Thyroid gland (tissue), 4 donors: ENCODE data around the gene MAGI2. TPM values are rescaled to one million over a fixed set of nuclear protein-coding genes. Genes with fewer than 3 reads are reported as not detected.
"Not testable (repeated sequence)": the region's sequence is repeated elsewhere in the genome, so short reads cannot be mapped to it uniquely, and the experiment has no call there.

ENCODE experiments used
- DNase-seq, 2 donors: peaks; one replicate each; pipeline ENCODE4 v3.0.0-alpha.2; 2019
- H3K27ac ChIP-seq, 3 donors: fragments of 200-600 bp; sonication (generic); 1 replicate in 2 of 3; 2 replicates in 1 of 3; pipeline ENCODE4 v1.5.1; 2016 to 2019; ENCODE audit warnings: mild to moderate bottlenecking in 1 of 3, moderate library complexity in 1 of 3
- H3K27me3 ChIP-seq: fragments of 200-600 bp; sonication (generic); one replicate; pipeline ENCODE4 v1.5.1; 2019
- H3K36me3 ChIP-seq, 2 donors: fragments of 200-600 bp; sonication (generic); one replicate each; pipeline ENCODE4 v1.5.1; 2016 to 2019
- H3K4me1 ChIP-seq, 2 donors: fragments of 200-600 bp; sonication (generic); one replicate each; pipeline ENCODE4 v1.5.1; 2017 to 2019
- H3K4me3 ChIP-seq, 3 donors: fragments of 200-600 bp; sonication (generic); replicated peaks in 1 of 3; 1 replicate in 2 of 3; 2 replicates in 1 of 3; pipeline ENCODE4 v1.5.1; 2016; ENCODE audit warnings: mild to moderate bottlenecking in 1 of 3
- H3K9me3 ChIP-seq: fragments of 200-600 bp; sonication (generic); one replicate; pipeline ENCODE4 v1.5.1; 2017
- CTCF ChIP-seq, 6 experiments: fragments of 200-600 bp in 3 of 6; fragments of 450-650 bp in 3 of 6; sonication (generic) in 3 of 6; IDR thresholded peaks; one replicate each; pipeline ENCODE4 v1.5.1; 2016 to 2019; ENCODE audit warnings: antibody characterized with exemption in 6 of 6, mild to moderate bottlenecking in 2 of 6, inconsistent platforms in 1 of 6, moderate library complexity in 1 of 6
- POLR2A ChIP-seq, 2 donors: fragments of 450-650 bp; IDR thresholded peaks; one replicate each; pipeline ENCODE4 v1.6.1; 2017; ENCODE audit warnings: antibody characterized with exemption in 2 of 2, mild to moderate bottlenecking in 2 of 2, moderate library complexity in 1 of 2
- WGBS, 2 donors: methylation state at CpG; one replicate each; pipeline ENCODE4 v1.1.5; 2017; 5-methylcytosine and 5-hydroxymethylcytosine counted together
- intact Hi-C: fragments of 100-400 bp; cut with DNase I; formaldehyde crosslinking; loops from one replicate; pipeline ENCODE4 v1.15.1; 2023
- total RNA-seq, 4 donors: library from RNA; depleted of rRNA; stranded (reverse); fragments of >200 nt; gene quantifications; one replicate each; pipeline ENCODE4 v1.2.3, GENCODE V29; 2016

Gene MAGI2
- total RNA-seq, 4 donors from 2014 or later, result 20.7 to 31.1 (median 26.0) TPM

GRCh38 chr7:78983483-78983882 is 470.0 kb downstream of the MAGI2 start:
- no peak for DNase-seq
- H3K9me3 ChIP-seq, result no peaks in the 10 kb centered on the region
- TF ChIP-seq CTCF (IDR thresholded peaks at IDR 0.05), result no peak
- no peaks in the 10 kb centered on the region for H3K4me1 ChIP-seq
- intact Hi-C loops, result no loop called here
- H3K27ac ChIP-seq, result no peak overlapping the region
- no peaks in the 10 kb centered on the region for H3K36me3 ChIP-seq
- H3K27me3 ChIP-seq, result no peaks in the 10 kb centered on the region
- no peak overlapping the region for H3K4me3 ChIP-seq

- H3K4me1 ChIP-seq, result no peaks in the 10 kb centered on the region
- intact Hi-C loops, result no loop called here
Measured at GRCh38 chr7:78970440-78970916, 483.0 kb downstream of the MAGI2 start.

GRCh38 chr7:78968951-78969350 is 484.5 kb downstream of the MAGI2 start:
- 91 to 92% methylated on average over 11 of the region's 11 CpGs for WGBS, 2 donors
- intact Hi-C loops, result no loop called here
- H3K4me1 ChIP-seq, result no peaks in the 10 kb centered on the region
- H3K4me3 ChIP-seq, result no peak overlapping the region
- H3K27ac ChIP-seq, result no peak overlapping the region
- H3K9me3 ChIP-seq, result no peaks in the 10 kb centered on the region
- DNase-seq, result no peak
- no peaks in the 10 kb centered on the region for H3K27me3 ChIP-seq
- no peaks in the 10 kb centered on the region for H3K36me3 ChIP-seq
- TF ChIP-seq CTCF (IDR thresholded peaks at IDR 0.05) (no peak), POLR2A (IDR thresholded peaks at IDR 0.05) (no peak)

More at GRCh38 chr7:78970440-78970916, 483.0 kb downstream of the MAGI2 start:
- H3K4me3 ChIP-seq, result no peak overlapping the region
- H3K9me3 ChIP-seq, result no peaks in the 10 kb centered on the region
- H3K27ac ChIP-seq, result no peak overlapping the region
- TF ChIP-seq CTCF (IDR thresholded peaks at IDR 0.05), result no peak
- no peak for TF ChIP-seq POLR2A (IDR thresholded peaks at IDR 0.05)
- no peaks in the 10 kb centered on the region for H3K36me3 ChIP-seq
- no peak for DNase-seq
- H3K27me3 ChIP-seq, result no peaks in the 10 kb centered on the region

GRCh38 chr7:78967561-78967960 is 485.9 kb downstream of the MAGI2 start:
- DNase-seq, H3K27ac ChIP-seq, intact Hi-C loops, H3K9me3 ChIP-seq, H3K36me3 ChIP-seq, H3K4me3 ChIP-seq, H3K27me3 ChIP-seq, H3K4me1 ChIP-seq: not testable (repeated sequence)
- 92 to 98% methylated on average over 2 of the region's 2 CpGs for WGBS, 2 donors

GRCh38 chr7:78967046-78967445 is 486.4 kb downstream of the MAGI2 start:
- Histone ChIP-seq H3K36me3 (no peaks in the 10 kb centered on the region), H3K27me3 (no peaks in the 10 kb centered on the region), H3K27ac (no peak overlapping the region), H3K4me1 (no peaks in the 10 kb centered on the region), H3K4me3 (no peak overlapping the region), H3K9me3 (no peaks in the 10 kb centered on the region)
- intact Hi-C loops, result no loop called here
- TF ChIP-seq CTCF (IDR thresholded peaks at IDR 0.05) (no peak), POLR2A (IDR thresholded peaks at IDR 0.05) (no peak)
- 95% methylated on average over 2 of the region's 2 CpGs for WGBS, 2 donors
- DNase-seq, result no peak

GRCh38 chr7:78959477-78959876 is 494.0 kb downstream of the MAGI2 start:
- 94 to 95% methylated on average over 5 of the region's 5 CpGs for WGBS, 2 donors
- intact Hi-C loops, result no loop called here

More at GRCh38 chr7:78959477-78959876, 494.0 kb downstream of the MAGI2 start:
- Histone ChIP-seq H3K27me3 (no peaks in the 10 kb centered on the region), H3K9me3 (no peaks in the 10 kb centered on the region), H3K36me3 (no peaks in the 10 kb centered on the region), H3K4me1 (no peaks in the 10 kb centered on the region), H3K27ac (no peak overlapping the region), H3K4me3 (no peak overlapping the region)
- TF ChIP-seq POLR2A (IDR thresholded peaks at IDR 0.05) (no peak), CTCF (IDR thresholded peaks at IDR 0.05) (no peak)
- DNase-seq, result no peak
